Endothelial cell of umbilical vein (primary cell): Measurements from ENCODE around the gene SPA17.

Experiments used
- EZH2 ChIP-seq: IDR thresholded peaks from 2 replicates; pipeline ENCODE4 v1.6.1; 2012; ENCODE audit warnings: borderline replicate concordance, low read depth, mild to moderate bottlenecking, moderate library complexity, low read length, inconsistent platforms; ENCODE audit not compliant: severe bottlenecking
- FOS ChIP-seq: IDR thresholded peaks from 2 replicates; pipeline ENCODE4 v1.6.1; 2011; ENCODE audit warnings: mild to moderate bottlenecking, low read length, moderate library complexity, borderline replicate concordance; ENCODE audit not compliant: insufficient read depth
- GATA2 ChIP-seq: IDR thresholded peaks from 2 replicates; pipeline ENCODE4 v1.7.0; 2011; ENCODE audit warnings: low read depth, mild to moderate bottlenecking, moderate library complexity, mixed read lengths, low read length; ENCODE audit not compliant: insufficient read length, insufficient read depth
- JUN ChIP-seq: IDR thresholded peaks from 2 replicates; pipeline ENCODE4 v1.6.1; 2011; ENCODE audit warnings: borderline replicate concordance, low read depth; ENCODE audit not compliant: insufficient read length, insufficient read depth
- POLR2A ChIP-seq: IDR thresholded peaks from 2 replicates; pipeline ENCODE4 v1.6.1; 2012; ENCODE audit warnings: low read depth, mild to moderate bottlenecking, control low read depth, low read length
- POLR2AphosphoS5 ChIP-seq: IDR thresholded peaks from 2 replicates; pipeline ENCODE4 v1.6.1; 2012; ENCODE audit warnings: low read depth, mild to moderate bottlenecking, control low read depth, low read length, moderate library complexity; ENCODE audit not compliant: insufficient read depth
- TF ChIP-seq, protein P1 (sequence below), 2 donors: IDR thresholded peaks; 1 replicate in 1 of 2; 2 replicates in 1 of 2; pipeline ENCODE4 v1.5.1; 2011; ENCODE audit warnings: low read length in 2 of 2, mild to moderate bottlenecking in 2 of 2, moderate library complexity in 2 of 2, control low read depth in 1 of 2, inconsistent platforms in 1 of 2, low read depth in 1 of 2; ENCODE audit not compliant: insufficient read depth in 1 of 2; ENCODE audit errors: extremely low read depth in 1 of 2

DNA sequence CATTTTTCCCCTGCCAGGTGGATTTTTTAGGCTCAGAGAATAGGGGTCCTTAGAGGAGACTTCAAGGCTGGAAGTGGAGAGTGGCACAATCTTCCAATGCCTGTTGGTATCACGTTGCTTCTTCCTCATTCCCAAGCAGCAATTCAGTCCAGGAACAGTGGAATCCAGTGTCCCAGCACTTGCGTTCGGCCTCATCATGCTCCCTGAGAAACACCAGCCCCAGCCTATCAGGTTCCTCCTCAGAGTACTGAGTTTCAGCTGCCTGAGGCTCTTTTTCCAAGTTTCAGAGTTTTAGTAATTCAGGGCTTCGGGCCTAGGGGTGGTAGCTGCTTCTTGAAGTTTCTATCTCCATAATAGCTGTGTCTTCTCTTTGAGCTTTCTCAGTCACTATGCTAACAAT lies 34.1 kb downstream of the SPA17 start:
- TF ChIP-seq, protein P1, sequence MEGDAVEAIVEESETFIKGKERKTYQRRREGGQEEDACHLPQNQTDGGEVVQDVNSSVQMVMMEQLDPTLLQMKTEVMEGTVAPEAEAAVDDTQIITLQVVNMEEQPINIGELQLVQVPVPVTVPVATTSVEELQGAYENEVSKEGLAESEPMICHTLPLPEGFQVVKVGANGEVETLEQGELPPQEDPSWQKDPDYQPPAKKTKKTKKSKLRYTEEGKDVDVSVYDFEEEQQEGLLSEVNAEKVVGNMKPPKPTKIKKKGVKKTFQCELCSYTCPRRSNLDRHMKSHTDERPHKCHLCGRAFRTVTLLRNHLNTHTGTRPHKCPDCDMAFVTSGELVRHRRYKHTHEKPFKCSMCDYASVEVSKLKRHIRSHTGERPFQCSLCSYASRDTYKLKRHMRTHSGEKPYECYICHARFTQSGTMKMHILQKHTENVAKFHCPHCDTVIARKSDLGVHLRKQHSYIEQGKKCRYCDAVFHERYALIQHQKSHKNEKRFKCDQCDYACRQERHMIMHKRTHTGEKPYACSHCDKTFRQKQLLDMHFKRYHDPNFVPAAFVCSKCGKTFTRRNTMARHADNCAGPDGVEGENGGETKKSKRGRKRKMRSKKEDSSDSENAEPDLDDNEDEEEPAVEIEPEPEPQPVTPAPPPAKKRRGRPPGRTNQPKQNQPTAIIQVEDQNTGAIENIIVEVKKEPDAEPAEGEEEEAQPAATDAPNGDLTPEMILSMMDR (IDR thresholded peaks at IDR 0.05; ENCODE audit: extremely low read depth in 1 of 2, insufficient read depth in 1 of 2, low read depth in 1 of 2, low read length in 2 of 2) = no peak
- TF ChIP-seq EZH2 = no peak
- TF ChIP-seq POLR2A = no peak
- no peak for TF ChIP-seq GATA2
- TF ChIP-seq JUN = no peak
- no peak for TF ChIP-seq FOS
- no peak for TF ChIP-seq POLR2AphosphoS5
